ENCODE measurements around the gene LRP1B. TPM values are rescaled to one million over a fixed set of nuclear protein-coding genes. Genes with fewer than 3 reads are reported as not detected.

Gene LRP1B
- total and polyA plus RNA-seq, 2 of the 8 experiments (the other 6 are each of a cell fraction or from before 2014, with no cell fraction given) = 0.03 TPM; not detected in 1

DNA sequence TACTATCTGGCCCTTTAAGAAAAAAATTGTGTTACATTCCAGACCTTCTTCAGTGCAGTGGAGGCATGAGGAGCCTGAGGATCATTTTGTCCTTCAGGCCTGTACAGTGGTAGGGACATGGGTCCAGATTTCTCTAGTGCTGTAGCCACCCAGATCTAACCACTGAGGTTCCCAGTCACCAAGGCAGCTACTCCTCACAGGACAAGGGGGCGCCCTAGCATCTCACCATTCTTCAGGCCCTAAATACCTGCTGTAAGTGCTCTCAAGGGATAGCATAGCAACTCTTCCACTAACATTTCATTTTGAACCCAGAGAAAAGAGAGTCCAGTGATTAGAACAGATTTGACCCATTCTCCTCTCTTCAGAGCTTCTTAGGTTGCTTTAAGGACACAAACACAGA is 1533.0 kb downstream of the LRP1B start (continued):
- TF ChIP-seq SAP30 (IDR thresholded peaks at IDR 0.05; ENCODE audit: insufficient read depth, insufficient replicate concordance, low read length) = no peak
- TF ChIP-seq EP300 (IDR thresholded peaks at IDR 0.05; ENCODE audit: borderline replicate concordance in 1 of 2, low read depth in 2 of 2, low read length in 2 of 2) = no peak
- no peak for TF ChIP-seq MAX (IDR thresholded peaks at IDR 0.05)
- TF ChIP-seq SIN3A (conservative IDR thresholded peaks at IDR 0.05 in 1 of 2, IDR thresholded peaks at IDR 0.05 in 1 of 2; ENCODE audit: low read depth in 1 of 2, low read length in 2 of 2) = no peak
- TF ChIP-seq EGR1 (IDR thresholded peaks at IDR 0.05; ENCODE audit: borderline replicate concordance, low read depth, low read length) = no peak
- no peak for TF ChIP-seq CBX5 (IDR thresholded peaks at IDR 0.05; ENCODE audit: low read depth, low read length)
- TF ChIP-seq TCF12 (IDR thresholded peaks at IDR 0.05; ENCODE audit: low read depth, low read length) = no peak
- no peak for TF ChIP-seq CREB1 (IDR thresholded peaks at IDR 0.05)
- TF ChIP-seq TEAD4 (IDR thresholded peaks at IDR 0.05; ENCODE audit: low read depth, low read length) = 0 out of 2 replicates have a peak, but pooled peaks have one; percentile 5
- TF ChIP-seq PHF8 (conservative IDR thresholded peaks at IDR 0.05; ENCODE audit: low read depth, low read length) = no peak
- TF ChIP-seq RAD21 (IDR thresholded peaks at IDR 0.05 in 1 of 2, conservative IDR thresholded peaks at IDR 0.05 in 1 of 2; ENCODE audit: low read depth in 2 of 2, low read length in 2 of 2) = peak; percentile 57 to 71
- TF ChIP-seq SRF (IDR thresholded peaks at IDR 0.05; ENCODE audit: low read depth, low read length) = no peak

Measured in H1 (cell line).